HL-60 (cell line): ENCODE measurements around the gene INSIG2.

ENCODE experiments used
- CTCF ChIP-seq: IDR thresholded peaks from one replicate; pipeline ENCODE4 v1.5.1; 2011; ENCODE audit warnings: low read length, control low read depth, inconsistent platforms; ENCODE audit not compliant: insufficient read depth
- GABPA ChIP-seq: IDR thresholded peaks from 2 replicates; pipeline ENCODE4 v1.6.1; 2012; ENCODE audit warnings: low read depth
- POLR2AphosphoS5 ChIP-seq: IDR thresholded peaks from 2 replicates; pipeline ENCODE4 v1.6.1; 2012; ENCODE audit warnings: low read depth

- TF ChIP-seq POLR2AphosphoS5 (no peak), CTCF (no peak), GABPA (no peak)
Observed at GRCh38 chr2:118148809-118149208, 60.5 kb downstream of the INSIG2 start.
